LHCN-M2 (cell line): ENCODE results near the gene SYNJ1. TPM values are rescaled to one million over a fixed set of nuclear protein-coding genes. Genes with fewer than 3 reads are reported as not detected.
"Not testable (repeated sequence)": the region's sequence is repeated elsewhere in the genome, so short reads cannot be mapped to it uniquely, and the experiment has no call there.

Experiments used
- DNase-seq: peaks from one replicate; pipeline ENCODE4 v3.0.0-alpha.2; 2012; ENCODE audit warnings: low read depth
- polyA plus RNA-seq: library from polyadenylated mRNA; unstranded; fragments of >200 nt; gene quantifications from one replicate; pipeline ENCODE4 v1.2.1, GENCODE V29; 2012; ENCODE audit warnings: missing spikeins
- total RNA-seq: library from RNA; depleted of rRNA; stranded (reverse); fragments of >200 nt; gene quantifications from 2 replicates; pipeline ENCODE4 v1.2.3, GENCODE V29; 2014; rRNA removed

SYNJ1 gene
- total RNA-seq: 7.9 and 8.3 TPM in 2 replicates
- polyA plus RNA-seq: 3.5 TPM

GRCh38 chr21:32727687-32728455 lies at the start of gene SYNJ1:
SYNJ1 (minus strand) TSS chr21:32728013; CDS start chr21:32726895, 1,118 bp downstream.
- peak; percentile 90 for DNase-seq

GRCh38 chr21:32777269-32777668 lies 49.5 kb upstream of the SYNJ1 start:
- DNase-seq: no peak

GRCh38 chr21:32776743-32777142 lies 48.9 kb upstream of the SYNJ1 start:
- no peak for DNase-seq

- DNase-seq: not testable (repeated sequence)
Measured at GRCh38 chr21:32773048-32773344, 45.2 kb upstream of the SYNJ1 start.

- DNase-seq: peak; percentile 20
Measured at GRCh38 chr21:32772281-32773047, 44.7 kb upstream of the SYNJ1 start.

GRCh38 chr21:32770871-32771523 lies 43.2 kb upstream of the SYNJ1 start:
- peak; percentile 45 for DNase-seq

GRCh38 chr21:32768530-32768929 lies 40.7 kb upstream of the SYNJ1 start:
- DNase-seq: no peak

GRCh38 chr21:32765058-32765457 lies 37.2 kb upstream of the SYNJ1 start:
- no peak for DNase-seq

GRCh38 chr21:32764186-32764585 lies 36.4 kb upstream of the SYNJ1 start:
- DNase-seq: no peak

- DNase-seq: no peak
Measured at GRCh38 chr21:32757804-32758203, 30.0 kb upstream of the SYNJ1 start.

- DNase-seq: no peak
Measured at GRCh38 chr21:32756096-32756495, 28.3 kb upstream of the SYNJ1 start.

GRCh38 chr21:32753818-32754585 lies 26.2 kb upstream of the SYNJ1 start:
- DNase-seq: no peak

GRCh38 chr21:32750405-32750804 lies 22.6 kb upstream of the SYNJ1 start:
- DNase-seq: no peak

GRCh38 chr21:32749662-32750061 lies 21.8 kb upstream of the SYNJ1 start:
- DNase-seq: no peak

- DNase-seq: no peak
Measured at GRCh38 chr21:32748529-32748928, 20.7 kb upstream of the SYNJ1 start.

GRCh38 chr21:32747396-32747795 lies 19.6 kb upstream of the SYNJ1 start:
- no peak for DNase-seq

- not testable (repeated sequence) for DNase-seq
Measured at GRCh38 chr21:32746711-32747110, 18.9 kb upstream of the SYNJ1 start.

GRCh38 chr21:32742396-32742795 lies 14.6 kb upstream of the SYNJ1 start:
- no peak for DNase-seq

- DNase-seq: no peak
Measured at GRCh38 chr21:32741336-32741735, 13.5 kb upstream of the SYNJ1 start.

GRCh38 chr21:32739946-32740345 lies 12.1 kb upstream of the SYNJ1 start:
- no peak for DNase-seq

- not testable (repeated sequence) for DNase-seq
Measured at GRCh38 chr21:32736083-32736482, 8.3 kb upstream of the SYNJ1 start.

- DNase-seq: no peak
Measured at GRCh38 chr21:32735524-32735923, 7.7 kb upstream of the SYNJ1 start.
